Hepatocyte (in vitro differentiated cells): ENCODE data around the gene NIPSNAP2. TPM values are rescaled to one million over a fixed set of nuclear protein-coding genes. Genes with fewer than 3 reads are reported as not detected.

ENCODE experiments used
- DNase-seq: peaks from one replicate; pipeline ENCODE4 v3.0.0-alpha.2; 2016; ENCODE audit warnings: low spot score
- H2AFZ ChIP-seq: fragments of 200-600 bp; sonication (generic); 2 replicates; pipeline ENCODE4 v1.6.0; 2016; ENCODE audit warnings: antibody characterized with exemption, mild to moderate bottlenecking
- H3K27ac ChIP-seq: fragments of 200-600 bp; sonication (generic); 2 replicates; pipeline ENCODE4 v1.5.1; 2016; ENCODE audit warnings: mild to moderate bottlenecking
- H3K27me3 ChIP-seq: fragments of 200-600 bp; sonication (generic); 2 replicates; pipeline ENCODE4 v1.6.1; 2016
- H3K36me3 ChIP-seq: fragments of 200-600 bp; sonication (generic); replicated peaks from 2 replicates; pipeline ENCODE4 v1.5.1; 2016; ENCODE audit warnings: low read depth; ENCODE audit not compliant: insufficient read depth
- H3K4me1 ChIP-seq: fragments of 200-600 bp; sonication (generic); 2 replicates; pipeline ENCODE4 v1.5.1; 2016; ENCODE audit warnings: mild to moderate bottlenecking, moderate library complexity; ENCODE audit not compliant: insufficient read depth
- H3K4me2 ChIP-seq: fragments of 200-600 bp; sonication (generic); 2 replicates; pipeline ENCODE4 v1.6.0; 2016
- H3K4me3 ChIP-seq: fragments of 200-600 bp; sonication (generic); 2 replicates; pipeline ENCODE4 v1.5.1; 2016; ENCODE audit warnings: mild to moderate bottlenecking
- H3K79me2 ChIP-seq: fragments of 200-600 bp; sonication (generic); 2 replicates; pipeline ENCODE4 v1.6.0; 2017; ENCODE audit warnings: mild to moderate bottlenecking
- H3K9me2 ChIP-seq: fragments of 200-600 bp; sonication (generic); replicated peaks from 2 replicates; pipeline ENCODE4 v1.6.0; 2017; ENCODE audit warnings: mild to moderate bottlenecking; ENCODE audit not compliant: insufficient read depth
- H3K9me3 ChIP-seq: fragments of 200-600 bp; sonication (generic); 2 replicates; pipeline ENCODE4 v1.5.1; 2016; ENCODE audit warnings: low read depth, mild to moderate bottlenecking
- H4K20me1 ChIP-seq: fragments of 200-600 bp; sonication (generic); 2 replicates; pipeline ENCODE4 v1.6.0; 2016; ENCODE audit warnings: mild to moderate bottlenecking; ENCODE audit not compliant: insufficient read depth, poor library complexity, severe bottlenecking
- EZH2 ChIP-seq: fragments of 200-600 bp; sonication (generic); IDR thresholded peaks from 2 replicates; pipeline ENCODE4 v1.6.1; 2016; ENCODE audit warnings: antibody characterized with exemption, mild to moderate bottlenecking, borderline replicate concordance
- EZH2phosphoT487 ChIP-seq: fragments of 200-600 bp; sonication (generic); IDR thresholded peaks from one replicate; pipeline ENCODE4 v1.6.1; 2018; ENCODE audit warnings: antibody characterized with exemption, mild to moderate bottlenecking, low read depth, moderate library complexity; ENCODE audit not compliant: unreplicated experiment, severe bottlenecking
- WGBS: methylation state at CpG from one replicate; pipeline ENCODE4 v1.1.6; 2016; ENCODE audit warnings: low lambda C conversion rate; ENCODE audit errors: missing lambda C conversion rate; 5-methylcytosine and 5-hydroxymethylcytosine counted together
- polyA plus RNA-seq: library from polyadenylated mRNA; unstranded; fragments of >200 nt; fragmentation: Nextera tagmentation; extraction: Ambion mirVana; gene quantifications from 2 replicates; pipeline ENCODE4 v1.2.1, GENCODE V29; 2016
- total RNA-seq: library from RNA; depleted of rRNA; stranded (reverse); fragments of >200 nt; gene quantifications from 2 replicates; pipeline ENCODE4 v1.2.3, GENCODE V29; 2014
- TF ChIP-seq, protein P1 (sequence below): fragments of 200-600 bp; sonication (generic); IDR thresholded peaks from 2 replicates; pipeline ENCODE4 v1.5.1; 2016; ENCODE audit warnings: antibody characterized with exemption, mild to moderate bottlenecking; ENCODE audit not compliant: poor library complexity

The NIPSNAP2 gene
- total and polyA plus RNA-seq, 2 experiments from 2014 or later: 47.6 to 51.6 TPM

- Histone ChIP-seq H3K9me2 (no peaks in the 10 kb centered on the region), H3K79me2 (peaks cover 60% of the 10 kb centered on the region), H3K27me3 (no peaks in the 10 kb centered on the region), H3K4me2 (peak overlapping the region; percentile 81), H4K20me1 (peaks cover 16% of the 10 kb centered on the region), H3K9me3 (no peaks in the 10 kb centered on the region), H3K4me1 (peaks cover 8% of the 10 kb centered on the region), H2AFZ (no peak overlapping the region), H3K36me3 (no peaks in the 10 kb centered on the region), H3K4me3 (no peak overlapping the region), H3K27ac (peak overlapping the region; percentile 50)
- DNase-seq: no peak
- 75% methylated on average over 13 of the region's 13 CpGs for WGBS
- no peak for TF ChIP-seq EZH2
Observed at GRCh38 chr7:55965805-55966421, 1.5 kb downstream of the NIPSNAP2 start.

- H3K4me3 ChIP-seq: no peak overlapping the region
- 83% methylated on average over 6 of the region's 6 CpGs for WGBS
- H3K9me3 ChIP-seq: no peaks in the 10 kb centered on the region
- no peak for DNase-seq
- no peaks in the 10 kb centered on the region for H3K9me2 ChIP-seq
- H4K20me1 ChIP-seq: peaks cover 20% of the 10 kb centered on the region
- H3K27ac ChIP-seq: no peak overlapping the region
- H3K27me3 ChIP-seq: no peaks in the 10 kb centered on the region
- no peak overlapping the region for H2AFZ ChIP-seq
- no peak for TF ChIP-seq EZH2
- TF ChIP-seq EZH2phosphoT487: no peak
- TF ChIP-seq, protein P1, sequence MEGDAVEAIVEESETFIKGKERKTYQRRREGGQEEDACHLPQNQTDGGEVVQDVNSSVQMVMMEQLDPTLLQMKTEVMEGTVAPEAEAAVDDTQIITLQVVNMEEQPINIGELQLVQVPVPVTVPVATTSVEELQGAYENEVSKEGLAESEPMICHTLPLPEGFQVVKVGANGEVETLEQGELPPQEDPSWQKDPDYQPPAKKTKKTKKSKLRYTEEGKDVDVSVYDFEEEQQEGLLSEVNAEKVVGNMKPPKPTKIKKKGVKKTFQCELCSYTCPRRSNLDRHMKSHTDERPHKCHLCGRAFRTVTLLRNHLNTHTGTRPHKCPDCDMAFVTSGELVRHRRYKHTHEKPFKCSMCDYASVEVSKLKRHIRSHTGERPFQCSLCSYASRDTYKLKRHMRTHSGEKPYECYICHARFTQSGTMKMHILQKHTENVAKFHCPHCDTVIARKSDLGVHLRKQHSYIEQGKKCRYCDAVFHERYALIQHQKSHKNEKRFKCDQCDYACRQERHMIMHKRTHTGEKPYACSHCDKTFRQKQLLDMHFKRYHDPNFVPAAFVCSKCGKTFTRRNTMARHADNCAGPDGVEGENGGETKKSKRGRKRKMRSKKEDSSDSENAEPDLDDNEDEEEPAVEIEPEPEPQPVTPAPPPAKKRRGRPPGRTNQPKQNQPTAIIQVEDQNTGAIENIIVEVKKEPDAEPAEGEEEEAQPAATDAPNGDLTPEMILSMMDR: no peak
- H3K4me1 ChIP-seq: peaks cover 8% of the 10 kb centered on the region
- H3K36me3 ChIP-seq: no peaks in the 10 kb centered on the region
- H3K79me2 ChIP-seq: peaks cover 70% of the 10 kb centered on the region
- peak overlapping the region; percentile 81 for H3K4me2 ChIP-seq
Observed at GRCh38 chr7:55966851-55967250, 2.5 kb downstream of the NIPSNAP2 start.

- Histone ChIP-seq H2AFZ (no peak overlapping the region), H3K9me2 (no peaks in the 10 kb centered on the region), H3K9me3 (no peaks in the 10 kb centered on the region), H3K36me3 (no peaks in the 10 kb centered on the region), H3K79me2 (peaks cover 90% of the 10 kb centered on the region), H3K4me1 (peaks cover 6% of the 10 kb centered on the region), H4K20me1 (peaks cover 26% of the 10 kb centered on the region), H3K27ac (no peak overlapping the region), H3K4me2 (no peak overlapping the region), H3K27me3 (no peaks in the 10 kb centered on the region), H3K4me3 (no peak overlapping the region)
- TF ChIP-seq, protein P1: no peak
- no peak for DNase-seq
- 88% methylated on average over 11 of the region's 11 CpGs for WGBS
Observed at GRCh38 chr7:55969391-55969790, 5.0 kb downstream of the NIPSNAP2 start.

DNA sequence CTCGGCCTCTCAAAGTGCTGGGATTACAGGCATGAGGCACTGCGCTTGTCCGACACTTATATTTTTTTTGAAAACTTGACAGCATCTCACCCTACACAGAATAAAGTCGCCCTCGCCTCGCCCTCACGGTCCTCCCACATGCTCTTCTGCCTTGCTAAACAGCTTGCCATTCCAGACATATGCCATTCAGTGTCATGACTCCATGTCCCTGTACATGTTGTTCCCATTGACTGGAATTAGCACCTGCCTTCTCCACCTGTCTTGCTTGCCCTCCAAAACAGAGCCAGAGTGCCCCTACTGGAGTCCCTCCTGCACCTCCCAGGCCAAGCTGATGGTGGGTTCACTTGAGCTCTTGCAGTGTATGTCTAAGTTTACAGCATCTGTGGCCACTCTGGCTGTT is 6.2 kb downstream of the NIPSNAP2 start:
- no peaks in the 10 kb centered on the region for H3K9me2 ChIP-seq
- H3K27me3 ChIP-seq: no peaks in the 10 kb centered on the region
- no peaks in the 10 kb centered on the region for H3K9me3 ChIP-seq
- TF ChIP-seq, protein P1: no peak
- TF ChIP-seq EZH2 (no peak), EZH2phosphoT487 (no peak)
- 95% methylated on average over 7 of the region's 7 CpGs for WGBS
- no peak overlapping the region for H2AFZ ChIP-seq
- peaks cover 96% of the 10 kb centered on the region for H3K79me2 ChIP-seq
- no peak overlapping the region for H3K4me3 ChIP-seq
- peaks cover 2% of the 10 kb centered on the region for H3K4me1 ChIP-seq
- H3K4me2 ChIP-seq: no peak overlapping the region
- H3K27ac ChIP-seq: no peak overlapping the region
- peaks cover 26% of the 10 kb centered on the region for H4K20me1 ChIP-seq
- H3K36me3 ChIP-seq: no peaks in the 10 kb centered on the region
- no peak for DNase-seq
